Activated CD8-positive, alpha-beta memory T cell treated with anti-CD3 and anti-CD28 coated beads, Interleukin-2, amount 10 ng/mL, durations not matched to agents 7 days and 5 days (primary cell): ENCODE data around the gene COPS7A. TPM values are rescaled to one million over a fixed set of nuclear protein-coding genes. Genes with fewer than 3 reads are reported as not detected.

ENCODE experiments used
- ATAC-seq: fragments of 150-1000 bp; cut with Tn5 transposase; one replicate; pipeline ENCODE4 v1.10.0; 2021; ENCODE audit warnings: moderate library complexity
- CTCF ChIA-PET: fragments of 350-600 bp; sonication (Branson Sonifier 250); formaldehyde crosslinking; loops from one replicate; lab custom pipeline; 2021; ENCODE audit warnings: antibody characterized with exemption; lab: Charles Lee
- DNase-seq: peaks from one replicate; pipeline ENCODE4 v3.0.0-alpha.2; 2020
- H3K27ac Mint-ChIP-seq: one replicate; pipeline ENCODE4 v1.8.0; 2021; ENCODE audit warnings: mild to moderate bottlenecking, mixed read lengths
- H3K27me3 Mint-ChIP-seq: one replicate; pipeline ENCODE4 v1.8.0; 2021; ENCODE audit warnings: mixed read lengths
- H3K36me3 Mint-ChIP-seq: one replicate; pipeline ENCODE4 v1.8.0; 2021; ENCODE audit warnings: mild to moderate bottlenecking, mixed read lengths
- H3K4me1 Mint-ChIP-seq: one replicate; pipeline ENCODE4 v1.8.0; 2021; ENCODE audit warnings: mixed read lengths
- H3K4me3 Mint-ChIP-seq: one replicate; pipeline ENCODE4 v1.8.0; 2021; ENCODE audit warnings: mild to moderate bottlenecking, moderate library complexity, mixed read lengths
- H3K9me3 Mint-ChIP-seq: one replicate; pipeline ENCODE4 v1.8.0; 2022; ENCODE audit warnings: low read depth, mixed read lengths
- total RNA-seq, 2 experiments: library from RNA; stranded (reverse); gene quantifications; one replicate each; pipeline ENCODE4 v1.2.3, GENCODE V29; 2021

Gene COPS7A
- total RNA-seq, 2 experiments from 2014 or later: 28.2 to 30.0 TPM

- CTCF ChIA-PET: interaction anchor here (0.6 to 12.3 kb wide), 16 partner anchors 9 to 159 kb away, joined by 3 to 117 read pairs (median 4); partner anchors contain the start of genes COPS7A, MLF2, P3H3 and PTMS
- H3K27ac Mint-ChIP-seq: peak overlapping the region; percentile 80
- H3K36me3 Mint-ChIP-seq: peaks cover 48% of the 10 kb centered on the region
- H3K27me3 Mint-ChIP-seq: no peaks in the 10 kb centered on the region
- peak overlapping the region; percentile 52 for H3K4me3 Mint-ChIP-seq
- H3K9me3 Mint-ChIP-seq: no peaks in the 10 kb centered on the region
- ATAC-seq (no peak), DNase-seq (no peak)
- H3K4me1 Mint-ChIP-seq: peaks cover 60% of the 10 kb centered on the region
Measured at GRCh38 chr12:6778217-6778573, 54.3 kb downstream of the COPS7A start.

GRCh38 chr12:6778574-6779550 is 55.0 kb downstream of the COPS7A start:
- H3K36me3 Mint-ChIP-seq: peaks cover 46% of the 10 kb centered on the region
- DNase-seq (peak; percentile 94), ATAC-seq (peak; percentile 70)
- peak overlapping the region; percentile 80 for H3K27ac Mint-ChIP-seq
- peak overlapping the region; percentile 52 for H3K4me3 Mint-ChIP-seq
- no peaks in the 10 kb centered on the region for H3K27me3 Mint-ChIP-seq
- no peaks in the 10 kb centered on the region for H3K9me3 Mint-ChIP-seq
- peaks cover 60% of the 10 kb centered on the region for H3K4me1 Mint-ChIP-seq
- CTCF ChIA-PET: interaction anchor here (0.6 to 12.3 kb wide), 18 partner anchors 8 to 160 kb away, joined by 3 to 117 read pairs (median 4); partner anchors contain the start of genes COPS7A, MLF2, P3H3 and PTMS

- Mint-ChIP-seq H3K4me1 (peaks cover 57% of the 10 kb centered on the region), H3K27me3 (no peaks in the 10 kb centered on the region), H3K9me3 (no peaks in the 10 kb centered on the region), H3K27ac (peak overlapping the region; percentile 80), H3K36me3 (peaks cover 37% of the 10 kb centered on the region), H3K4me3 (no peak overlapping the region)
- no peak for DNase-seq
- no peak for ATAC-seq
- CTCF ChIA-PET: interaction anchor here (0.6 to 12.3 kb wide), 13 partner anchors 12 to 242 kb away, joined by 3 to 117 read pairs (median 6); partner anchors contain the start of genes COPS7A, MLF2, P3H3 and PTMS
Measured at GRCh38 chr12:6779708-6780432, 56.0 kb downstream of the COPS7A start.

GRCh38 chr12:6780573-6780972 is 56.7 kb downstream of the COPS7A start:
- ATAC-seq: no peak
- peaks cover 53% of the 10 kb centered on the region for H3K4me1 Mint-ChIP-seq
- H3K27me3 Mint-ChIP-seq: no peaks in the 10 kb centered on the region
- H3K4me3 Mint-ChIP-seq: no peak overlapping the region
- no peak for DNase-seq
- peak overlapping the region; percentile 64 for H3K27ac Mint-ChIP-seq
- H3K9me3 Mint-ChIP-seq: no peaks in the 10 kb centered on the region
- CTCF ChIA-PET: interaction anchor here (0.9 to 12.3 kb wide), 12 partner anchors 12 to 243 kb away, joined by 3 to 117 read pairs (median 6); partner anchors contain the start of genes COPS7A, MLF2, P3H3 and PTMS
- H3K36me3 Mint-ChIP-seq: peaks cover 30% of the 10 kb centered on the region

Other genes starting within 250 kb of the COPS7A start
- gene MRPL51, start 230.8 kb upstream of the COPS7A start, total RNA-seq: 100 to 1,000 TPM; 191 to 271 TPM
- gene NCAPD2, start 229.9 kb upstream of the COPS7A start, total RNA-seq: 100 to 1,000 TPM; 173 to 200 TPM
- gene GAPDH, start 189.5 kb upstream of the COPS7A start, total RNA-seq: 1,000 to 10,000 TPM; 5,133 to 5,396 TPM
- gene IFFO1, start 168.0 kb upstream of the COPS7A start, total RNA-seq: 10 to 100 TPM; 29.3 to 30.0 TPM
- gene NOP2, start 155.8 kb upstream of the COPS7A start, total RNA-seq: 100 to 1,000 TPM in 1 of 2 experiments, 10 to 100 TPM in 1; 76.7 to 117 TPM
- gene CHD4, start 116.7 kb upstream of the COPS7A start, total RNA-seq: 100 to 1,000 TPM; 288 to 320 TPM
- gene LPAR5, start 88.1 kb upstream of the COPS7A start, total RNA-seq: 10 to 100 TPM; 15.8 to 18.5 TPM
- gene ACRBP, start 76.6 kb upstream of the COPS7A start, total RNA-seq: 1 to 10 TPM; 1.1 to 2.0 TPM
- 10 to 100 TPM; 26.0 to 26.3 TPM for gene ING4, start 60.9 kb upstream of the COPS7A start, total RNA-seq
- gene ZNF384, start 34.7 kb upstream of the COPS7A start, total RNA-seq: 10 to 100 TPM; 76.3 to 76.4 TPM
- gene PIANP, start 23.2 kb upstream of the COPS7A start, total RNA-seq: not detected
- 100 to 1,000 TPM; 102 to 113 TPM for gene MLF2, start 29.1 kb downstream of the COPS7A start, total RNA-seq
- gene PTMS, start 42.3 kb downstream of the COPS7A start, total RNA-seq: 100 to 1,000 TPM; 131 to 142 TPM
- gene LAG3, start 48.5 kb downstream of the COPS7A start, total RNA-seq: 100 to 1,000 TPM; 320 to 420 TPM
- gene CD4, start 65.5 kb downstream of the COPS7A start, total RNA-seq: 1 to 10 TPM in 1 of 2 experiments, under 1 TPM in 1; 0.82 to 1.8 TPM
- under 1 TPM in 1 of 2 experiments, not detected in 1; 0.82 TPM for gene GPR162, start 97.8 kb downstream of the COPS7A start, total RNA-seq
- gene P3H3, start 104.4 kb downstream of the COPS7A start, total RNA-seq: under 1 TPM; 0.23 to 0.99 TPM
- under 1 TPM in 1 of 2 experiments, not detected in 1; 0.12 TPM for gene GNB3, start 116.9 kb downstream of the COPS7A start, total RNA-seq
- 100 to 1,000 TPM in 1 of 2 experiments, 10 to 100 TPM in 1; 89.1 to 125 TPM for gene CDCA3, start 127.2 kb downstream of the COPS7A start, total RNA-seq
- gene USP5, start 128.1 kb downstream of the COPS7A start, total RNA-seq: 100 to 1,000 TPM in 1 of 2 experiments, 10 to 100 TPM in 1; 98.8 to 129 TPM
- gene TPI1, start 143.5 kb downstream of the COPS7A start, total RNA-seq: 1,000 to 10,000 TPM; 1,086 to 1,277 TPM
- 10 to 100 TPM; 10.5 to 14.4 TPM for gene SPSB2, start 149.3 kb downstream of the COPS7A start, total RNA-seq
- 1 to 10 TPM; 4.9 to 8.7 TPM for gene LRRC23, start 180.8 kb downstream of the COPS7A start, total RNA-seq
- gene ENO2, start 190.5 kb downstream of the COPS7A start, total RNA-seq: 100 to 1,000 TPM; 106 to 171 TPM
- 10 to 100 TPM; 38.3 to 40.1 TPM for gene ATN1, start 203.9 kb downstream of the COPS7A start, total RNA-seq
- gene RNU7-1, start 219.8 kb downstream of the COPS7A start, total RNA-seq: not detected
- 100 to 1,000 TPM; 120 to 132 TPM for gene C12orf57, start 220.0 kb downstream of the COPS7A start, total RNA-seq
- 100 to 1,000 TPM; 283 to 367 TPM for gene PTPN6, start 227.3 kb downstream of the COPS7A start, total RNA-seq
- gene PHB2, start 246.6 kb downstream of the COPS7A start, total RNA-seq: 100 to 1,000 TPM; 211 to 271 TPM
- gene EMG1, start 246.9 kb downstream of the COPS7A start, total RNA-seq: 10 to 100 TPM; 59.9 to 69.5 TPM